ENCODE data around the gene KCMF1.

GRCh38 chr2:85017411-85018048 is 46.6 kb downstream of the KCMF1 start:
- TF ChIP-seq, protein P1, sequence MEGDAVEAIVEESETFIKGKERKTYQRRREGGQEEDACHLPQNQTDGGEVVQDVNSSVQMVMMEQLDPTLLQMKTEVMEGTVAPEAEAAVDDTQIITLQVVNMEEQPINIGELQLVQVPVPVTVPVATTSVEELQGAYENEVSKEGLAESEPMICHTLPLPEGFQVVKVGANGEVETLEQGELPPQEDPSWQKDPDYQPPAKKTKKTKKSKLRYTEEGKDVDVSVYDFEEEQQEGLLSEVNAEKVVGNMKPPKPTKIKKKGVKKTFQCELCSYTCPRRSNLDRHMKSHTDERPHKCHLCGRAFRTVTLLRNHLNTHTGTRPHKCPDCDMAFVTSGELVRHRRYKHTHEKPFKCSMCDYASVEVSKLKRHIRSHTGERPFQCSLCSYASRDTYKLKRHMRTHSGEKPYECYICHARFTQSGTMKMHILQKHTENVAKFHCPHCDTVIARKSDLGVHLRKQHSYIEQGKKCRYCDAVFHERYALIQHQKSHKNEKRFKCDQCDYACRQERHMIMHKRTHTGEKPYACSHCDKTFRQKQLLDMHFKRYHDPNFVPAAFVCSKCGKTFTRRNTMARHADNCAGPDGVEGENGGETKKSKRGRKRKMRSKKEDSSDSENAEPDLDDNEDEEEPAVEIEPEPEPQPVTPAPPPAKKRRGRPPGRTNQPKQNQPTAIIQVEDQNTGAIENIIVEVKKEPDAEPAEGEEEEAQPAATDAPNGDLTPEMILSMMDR (IDR thresholded peaks at IDR 0.05) = peak; percentile 61; the same call in 1 of the 2 replicates
- no peak for TF ChIP-seq REST (IDR thresholded peaks at IDR 0.05; ENCODE audit: insufficient read depth in 1 of 2, low read depth in 2 of 2, low read length in 1 of 2)
- TF ChIP-seq TCF7L2 (IDR thresholded peaks at IDR 0.05; ENCODE audit: low read depth, low read length) = no peak
- TF ChIP-seq POLR2AphosphoS5 (IDR thresholded peaks at IDR 0.05; ENCODE audit: low read depth, low read length) = no peak
- TF ChIP-seq SIN3A (IDR thresholded peaks at IDR 0.05; ENCODE audit: borderline replicate concordance, insufficient read depth, low read depth, low read length) = no peak
